GM12801 (cell line): ENCODE data around the gene IQCC.

Experiments
- CTCF ChIP-seq: IDR thresholded peaks from one replicate; pipeline ENCODE4 v1.5.1; 2011; ENCODE audit warnings: control low read depth; ENCODE audit not compliant: insufficient read length; ENCODE audit errors: extremely low read depth

Gene IQCC

GRCh38 chr1:32197837-32198236 lies 7.6 kb upstream of the IQCC start:
- TF ChIP-seq CTCF, result no peak

- no peak for TF ChIP-seq CTCF
Observed at GRCh38 chr1:32198237-32199042, 7.0 kb upstream of the IQCC start.

GRCh38 chr1:32199043-32199716 lies 6.3 kb upstream of the IQCC start:
- no peak for TF ChIP-seq CTCF

- no peak for TF ChIP-seq CTCF
Observed at GRCh38 chr1:32199717-32200072, 5.8 kb upstream of the IQCC start.

GRCh38 chr1:32200226-32201010 lies 5.1 kb upstream of the IQCC start, which contains the start of gene CCDC28B:
CCDC28B (plus strand) TSS chr1:32200595; CDS start chr1:32201936, 1,341 bp downstream.
- no peak for TF ChIP-seq CTCF

- no peak for TF ChIP-seq CTCF
Observed at GRCh38 chr1:32201011-32201855, 4.2 kb upstream of the IQCC start.
